Nephron progenitor cell (in vitro differentiated cells): ENCODE data around the gene SH2B3.

ENCODE experiments used
- DNase-seq: peaks from one replicate; pipeline ENCODE4 v3.0.0; 2021
- H3K27ac Mint-ChIP-seq: 2 replicates; pipeline ENCODE4 v1.8.0; 2021; ENCODE audit warnings: mild to moderate bottlenecking, moderate library complexity, mixed read lengths
- H3K27me3 Mint-ChIP-seq: 2 replicates; pipeline ENCODE4 v1.8.0; 2021; ENCODE audit warnings: mild to moderate bottlenecking, low read depth, mixed read lengths; ENCODE audit not compliant: poor library complexity
- H3K36me3 Mint-ChIP-seq: 2 replicates; pipeline ENCODE4 v1.8.0; 2021; ENCODE audit warnings: low read depth, mixed read lengths
- H3K4me1 Mint-ChIP-seq: 2 replicates; pipeline ENCODE4 v1.8.0; 2021; ENCODE audit warnings: mixed read lengths
- H3K4me3 Mint-ChIP-seq: 2 replicates; pipeline ENCODE4 v1.8.0; 2021; ENCODE audit warnings: mild to moderate bottlenecking, moderate library complexity, mixed read lengths
- H3K9me3 Mint-ChIP-seq: 2 replicates; pipeline ENCODE4 v1.8.0; 2021; ENCODE audit warnings: mild to moderate bottlenecking, moderate library complexity, mixed read lengths
- CTCF ChIP-seq: fragments of 200-600 bp; sonication (generic); IDR thresholded peaks from 2 replicates; pipeline ENCODE4 v1.5.0; 2021; ENCODE audit warnings: antibody characterized with exemption

The SH2B3 gene

GRCh38 chr12:111441107-111441928 is 35.6 kb downstream of the SH2B3 start:
- Mint-ChIP-seq H3K4me3 (no peak overlapping the region), H3K27ac (peak overlapping the region; percentile 64), H3K4me1 (peaks cover 40% of the 10 kb centered on the region), H3K9me3 (no peaks in the 10 kb centered on the region), H3K36me3 (peaks cover 23% of the 10 kb centered on the region), H3K27me3 (no peaks in the 10 kb centered on the region)
- TF ChIP-seq CTCF: no peak
- DNase-seq: no peak

GRCh38 chr12:111442301-111443045 is 36.8 kb downstream of the SH2B3 start:
- Mint-ChIP-seq H3K4me3 (no peak overlapping the region), H3K36me3 (peaks cover 28% of the 10 kb centered on the region), H3K27me3 (no peaks in the 10 kb centered on the region), H3K27ac (peak overlapping the region; percentile 93), H3K9me3 (no peaks in the 10 kb centered on the region), H3K4me1 (peaks cover 42% of the 10 kb centered on the region)
- DNase-seq: no peak
- TF ChIP-seq CTCF: no peak

DNA sequence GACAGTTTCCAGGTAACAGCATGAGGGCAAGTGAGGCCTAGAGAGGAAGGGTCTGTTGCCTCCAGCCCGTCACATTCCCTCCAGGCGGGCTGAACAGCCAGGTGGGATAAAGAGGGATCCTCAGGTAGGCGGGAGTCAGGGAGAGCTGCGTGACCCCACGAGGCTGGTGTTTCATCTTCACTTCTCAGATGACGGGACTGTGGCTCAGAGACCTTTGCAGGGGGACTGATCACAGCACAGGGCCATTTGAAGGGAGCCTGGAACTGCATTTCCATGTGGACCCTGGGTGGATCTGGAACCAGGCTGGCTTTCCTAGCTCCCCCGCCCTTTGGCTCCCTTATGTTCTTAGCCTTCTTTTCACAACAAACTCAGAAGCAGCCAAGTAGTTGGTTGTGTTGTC is 37.4 kb downstream of the SH2B3 start:
- peaks cover 32% of the 10 kb centered on the region for H3K36me3 Mint-ChIP-seq
- H3K9me3 Mint-ChIP-seq: no peaks in the 10 kb centered on the region
- H3K27me3 Mint-ChIP-seq: no peaks in the 10 kb centered on the region
- TF ChIP-seq CTCF: no peak
- peaks cover 47% of the 10 kb centered on the region for H3K4me1 Mint-ChIP-seq
- no peak overlapping the region for H3K4me3 Mint-ChIP-seq
- H3K27ac Mint-ChIP-seq: peak overlapping the region; percentile 93
- no peak for DNase-seq

DNA sequence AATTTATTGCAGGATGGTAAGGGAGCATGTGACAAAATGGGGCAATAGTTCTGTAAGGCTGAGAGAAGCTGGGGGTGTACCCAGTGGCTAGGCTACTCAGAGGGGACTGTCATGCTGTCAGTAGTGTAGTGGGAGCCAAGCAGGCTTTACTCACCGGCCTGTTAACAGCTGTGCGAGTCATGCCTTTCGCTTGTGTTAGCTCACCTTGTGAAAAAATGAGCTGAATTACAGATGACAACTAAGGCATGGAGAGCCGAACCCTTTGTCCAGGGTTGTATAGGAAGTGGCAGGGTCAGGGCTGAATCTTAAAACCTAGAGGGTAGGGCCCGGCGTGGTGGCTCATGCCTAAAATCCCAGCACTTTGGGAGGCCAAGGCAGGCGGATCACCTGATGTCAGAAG is 37.9 kb downstream of the SH2B3 start:
- peaks cover 47% of the 10 kb centered on the region for H3K4me1 Mint-ChIP-seq
- no peak for DNase-seq
- peaks cover 35% of the 10 kb centered on the region for H3K36me3 Mint-ChIP-seq
- TF ChIP-seq CTCF: no peak
- peak overlapping the region; percentile 93 for H3K27ac Mint-ChIP-seq
- no peaks in the 10 kb centered on the region for H3K27me3 Mint-ChIP-seq
- H3K4me3 Mint-ChIP-seq: no peak overlapping the region
- H3K9me3 Mint-ChIP-seq: no peaks in the 10 kb centered on the region

DNA sequence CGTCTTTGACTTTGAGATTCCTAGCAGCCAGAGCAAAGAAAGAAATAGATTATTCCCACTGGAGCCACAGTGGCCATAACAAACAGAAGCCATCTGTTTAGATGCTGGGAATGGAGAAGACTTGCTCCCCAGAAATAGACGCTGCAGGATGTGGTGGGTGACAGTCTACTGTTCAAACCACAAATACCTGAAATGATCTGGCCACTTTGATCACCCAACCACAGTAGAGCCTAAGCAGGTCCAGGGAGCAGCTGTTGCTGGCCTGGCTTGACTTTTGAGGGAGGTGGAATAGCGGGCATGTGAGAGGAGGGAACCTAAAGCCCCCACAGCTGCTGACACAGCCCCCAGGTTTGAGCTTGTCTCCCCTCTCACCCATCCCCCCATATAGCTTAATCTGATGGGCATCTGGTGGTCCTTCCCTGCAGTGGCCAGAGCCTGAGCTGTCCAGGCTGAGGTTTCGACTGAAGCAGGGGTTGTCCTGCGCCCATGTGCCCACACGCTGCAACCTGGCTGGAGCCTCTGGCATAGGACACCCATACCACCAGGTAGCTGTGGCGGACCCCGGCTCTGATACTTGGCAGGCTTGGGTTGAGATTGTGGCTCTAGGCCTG is 38.7 kb downstream of the SH2B3 start:
- peaks cover 33% of the 10 kb centered on the region for H3K36me3 Mint-ChIP-seq
- H3K4me3 Mint-ChIP-seq: no peak overlapping the region
- no peak for TF ChIP-seq CTCF
- H3K9me3 Mint-ChIP-seq: no peaks in the 10 kb centered on the region
- no peak for DNase-seq
- peaks cover 51% of the 10 kb centered on the region for H3K4me1 Mint-ChIP-seq
- H3K27me3 Mint-ChIP-seq: no peaks in the 10 kb centered on the region
- peak overlapping the region; percentile 91 for H3K27ac Mint-ChIP-seq
